ENCODE results near the gene AKAIN1. TPM values are rescaled to one million over a fixed set of nuclear protein-coding genes. Genes with fewer than 3 reads are reported as not detected.

The AKAIN1 gene
- total RNA-seq, 1 donor from 2014 or later, result not detected

GRCh38 chr18:5162111-5162510 lies 34.9 kb downstream of the AKAIN1 start:
- DNase-seq (ENCODE audit: low spot score), result no peak

GRCh38 chr18:5159080-5159479 lies 38.0 kb downstream of the AKAIN1 start:
- no peak for DNase-seq (ENCODE audit: low spot score)

GRCh38 chr18:5158587-5158986 lies 38.5 kb downstream of the AKAIN1 start:
- DNase-seq (ENCODE audit: low spot score), result no peak

- DNase-seq (ENCODE audit: low spot score), result no peak
Measured at GRCh38 chr18:5158172-5158571, 38.9 kb downstream of the AKAIN1 start.

GRCh38 chr18:5155907-5156287 lies 41.2 kb downstream of the AKAIN1 start:
- no peak for DNase-seq (ENCODE audit: low spot score)

- no peak for DNase-seq (ENCODE audit: low spot score)
Measured at GRCh38 chr18:5155218-5155906, 41.7 kb downstream of the AKAIN1 start.

- no peak for DNase-seq (ENCODE audit: low spot score)
Measured at GRCh38 chr18:5152343-5153020, 44.6 kb downstream of the AKAIN1 start.

- no peak for DNase-seq (ENCODE audit: low spot score)
Measured at GRCh38 chr18:5150894-5151293, 46.2 kb downstream of the AKAIN1 start.

- no peak for DNase-seq (ENCODE audit: low spot score)
Measured at GRCh38 chr18:5146093-5146492, 51.0 kb downstream of the AKAIN1 start.

GRCh38 chr18:5145168-5145825 lies 51.8 kb downstream of the AKAIN1 start:
- DNase-seq (ENCODE audit: low spot score), result no peak

GRCh38 chr18:5144629-5145028 lies 52.4 kb downstream of the AKAIN1 start:
- no peak for DNase-seq (ENCODE audit: low spot score)

GRCh38 chr18:5142859-5143258 lies 54.2 kb downstream of the AKAIN1 start:
- no peak for DNase-seq (ENCODE audit: low spot score)

GRCh38 chr18:5142131-5142530 lies 54.9 kb downstream of the AKAIN1 start:
- DNase-seq (ENCODE audit: low spot score), result no peak

- DNase-seq (ENCODE audit: low spot score), result no peak
Measured at GRCh38 chr18:5137261-5137660, 59.8 kb downstream of the AKAIN1 start.

- DNase-seq (ENCODE audit: low spot score), result no peak
Measured at GRCh38 chr18:5132987-5133386, 64.1 kb downstream of the AKAIN1 start.

GRCh38 chr18:5122272-5122671 lies 74.8 kb downstream of the AKAIN1 start:
- DNase-seq (ENCODE audit: low spot score), result no peak

GRCh38 chr18:5110266-5110665 lies 86.8 kb downstream of the AKAIN1 start:
- no peak for DNase-seq (ENCODE audit: low spot score)

- no peak for DNase-seq (ENCODE audit: low spot score)
Measured at GRCh38 chr18:5107988-5108387, 89.1 kb downstream of the AKAIN1 start.

- DNase-seq (ENCODE audit: low spot score), result no peak
Measured at GRCh38 chr18:5106730-5107129, 90.3 kb downstream of the AKAIN1 start.

GRCh38 chr18:5104246-5104645 lies 92.8 kb downstream of the AKAIN1 start:
- no peak for DNase-seq (ENCODE audit: low spot score)

- peak; percentile 56 for DNase-seq (ENCODE audit: low spot score)
Measured at GRCh38 chr18:5103693-5104092, 93.4 kb downstream of the AKAIN1 start.

GRCh38 chr18:5103286-5103685 lies 93.8 kb downstream of the AKAIN1 start:
- no peak for DNase-seq (ENCODE audit: low spot score)

GRCh38 chr18:5097116-5097703 lies 99.8 kb downstream of the AKAIN1 start:
- DNase-seq (ENCODE audit: low spot score), result no peak
